H1 (cell line): ENCODE measurements around the gene OR5AC2. TPM values are rescaled to one million over a fixed set of nuclear protein-coding genes. Genes with fewer than 3 reads are reported as not detected.

ENCODE experiments used
- CTCF ChIA-PET: fragments of 300-600 bp; sonication (Branson Sonifier 250); formaldehyde crosslinking; loops from one replicate; lab custom pipeline; 2021; ENCODE audit not compliant: partially characterized antibody; lab: Charles Lee
- POLR2A ChIA-PET: fragments of 300-600 bp; sonication (Branson Sonifier 250); formaldehyde crosslinking; loops from one replicate; lab custom pipeline; 2021; ENCODE audit warnings: inconsistent platforms; ENCODE audit not compliant: partially characterized antibody; lab: Charles Lee
- DNase-seq, 2 experiments: peaks; one replicate each; pipeline versions ENCODE4 v3.0.0 to v3.0.0-alpha.2; 2010 to 2022; ENCODE audit warnings: low spot score in 2 of 2, low read depth in 1 of 2, mixed read lengths in 1 of 2
- FAIRE-seq: peaks from 2 replicates; lab custom pipeline; 2011; peaks lifted over from hg19 to GRCh38; lab: Jason Lieb, UNC
- H2AFZ ChIP-seq: 2 replicates; pipeline ENCODE4 v1.8.1; 2012; ENCODE audit warnings: low read length, inconsistent platforms
- H2AK5ac ChIP-seq: 2 replicates; pipeline ENCODE4 v1.6.1; 2013; ENCODE audit warnings: low read depth, low read length
- H2BK120ac ChIP-seq: replicated peaks from 2 replicates; pipeline ENCODE3; 2013; ENCODE audit warnings: low read depth, low read length, inconsistent platforms
- H2BK12ac ChIP-seq: 2 replicates; pipeline ENCODE4 v1.6.1; 2013; ENCODE audit warnings: low read depth, low read length
- H2BK15ac ChIP-seq: 2 replicates; pipeline ENCODE4 v1.6.1; 2013; ENCODE audit warnings: low read length
- H2BK20ac ChIP-seq: 2 replicates; pipeline ENCODE4 v1.6.1; 2013; ENCODE audit warnings: low read length
- H2BK5ac ChIP-seq: 2 replicates; pipeline ENCODE4 v1.6.1; 2013; ENCODE audit warnings: low read depth, low read length
- H3K14ac ChIP-seq: 2 replicates; pipeline ENCODE4 v1.6.1; 2013; ENCODE audit warnings: inconsistent platforms; ENCODE audit not compliant: insufficient read length
- H3K18ac ChIP-seq: 2 replicates; pipeline ENCODE4 v1.6.1; 2013; ENCODE audit warnings: low read length; ENCODE audit errors: extremely low read depth
- H3K23ac ChIP-seq: 2 replicates; pipeline ENCODE4 v1.6.1; 2013; ENCODE audit warnings: inconsistent platforms; ENCODE audit not compliant: insufficient read length
- H3K23me2 ChIP-seq: 2 replicates; pipeline ENCODE4 v1.6.1; 2013; ENCODE audit warnings: low read depth, low read length
- H3K27ac ChIP-seq: 2 replicates; pipeline ENCODE4 v1.6.1; 2011; ENCODE audit warnings: low read depth, low read length, inconsistent platforms
- H3K27me3 ChIP-seq, 4 experiments: replicated peaks in 1 of 4; 1 replicate in 1 of 4; 2 replicates in 3 of 4; pipeline versions ENCODE4 v1.6.1 to v1.8.1; 2011 to 2013; ENCODE audit warnings: low read length in 3 of 4, mild to moderate bottlenecking in 3 of 4, inconsistent platforms in 2 of 4, mixed read lengths in 2 of 4, moderate library complexity in 1 of 4; ENCODE audit not compliant: control insufficient read depth in 3 of 4, insufficient read depth in 3 of 4; ENCODE audit errors: extremely low read depth in 1 of 4
- H3K36me3 ChIP-seq, 4 experiments: 2 replicates each; pipeline versions ENCODE4 v1.6.1 to v1.8.1; 2011 to 2013; ENCODE audit warnings: mild to moderate bottlenecking in 4 of 4, low read length in 3 of 4, moderate library complexity in 2 of 4, control low read depth in 1 of 4, inconsistent platforms in 1 of 4; ENCODE audit not compliant: insufficient read depth in 4 of 4, control insufficient read depth in 2 of 4
- H3K4ac ChIP-seq: replicated peaks from 2 replicates; pipeline ENCODE3; 2013; ENCODE audit warnings: low read length, low read depth, mixed read lengths, inconsistent platforms; ENCODE audit not compliant: insufficient read length
- H3K4me1 ChIP-seq, 4 experiments: replicated peaks in 1 of 4; 1 replicate in 1 of 4; 2 replicates in 3 of 4; pipeline versions ENCODE4 v1.6.1 to v1.8.1; 2011 to 2013; ENCODE audit warnings: low read length in 3 of 4, inconsistent platforms in 2 of 4, mixed read lengths in 1 of 4; ENCODE audit not compliant: insufficient read depth in 4 of 4, control insufficient read depth in 3 of 4
- H3K4me2 ChIP-seq, 2 experiments: 2 replicates each; pipeline versions ENCODE4 v1.6.1 to v1.8.1; 2011 to 2013; ENCODE audit warnings: low read depth in 2 of 2, low read length in 2 of 2, control low read depth in 1 of 2, inconsistent platforms in 1 of 2, mild to moderate bottlenecking in 1 of 2; ENCODE audit not compliant: insufficient read depth in 1 of 2
- H3K4me3 ChIP-seq, 4 experiments: fragments of 200-600, 300-600 bp in 1 of 4; sonication (generic), shearing (Covaris generic), sonication (Bioruptor Twin) in 1 of 4; 2 replicates each; pipeline versions ENCODE4 v1.5.1 to v1.8.1; 2011 to 2016; ENCODE audit warnings: low read length in 4 of 4, low read depth in 3 of 4, control low read depth in 2 of 4, inconsistent platforms in 2 of 4, mild to moderate bottlenecking in 2 of 4, mixed read lengths in 1 of 4, moderate library complexity in 1 of 4; ENCODE audit not compliant: insufficient read depth in 2 of 4; ENCODE audit errors: extremely low read depth in 1 of 4
- H3K56ac ChIP-seq: replicated peaks from 2 replicates; pipeline ENCODE3; 2013; ENCODE audit warnings: low read depth, mild to moderate bottlenecking, mixed read lengths, low read length, inconsistent platforms; ENCODE audit not compliant: insufficient read length
- H3K79me1 ChIP-seq: 2 replicates; pipeline ENCODE4 v1.6.1; 2013; ENCODE audit warnings: low read depth, low read length, control low read depth
- H3K79me2 ChIP-seq, 2 experiments: 2 replicates each; pipeline versions ENCODE4 v1.6.1 to v1.8.1; 2012 to 2013; ENCODE audit warnings: low read length in 2 of 2, mild to moderate bottlenecking in 2 of 2, inconsistent platforms in 1 of 2; ENCODE audit not compliant: insufficient read depth in 2 of 2, control insufficient read depth in 1 of 2
- H3K9ac ChIP-seq, 4 experiments: replicated peaks in 1 of 4; 1 replicate in 1 of 4; 2 replicates in 3 of 4; pipeline versions ENCODE4 v1.6.1 to v1.8.1; 2011 to 2013; ENCODE audit warnings: low read depth in 3 of 4, low read length in 3 of 4, control low read depth in 2 of 4, mild to moderate bottlenecking in 2 of 4, moderate library complexity in 2 of 4, inconsistent platforms in 1 of 4; ENCODE audit errors: extremely low read depth in 1 of 4
- H3K9me3 ChIP-seq, 2 experiments: 2 replicates each; pipeline versions ENCODE4 v1.6.1 to v1.8.1; 2012 to 2013; ENCODE audit warnings: mild to moderate bottlenecking in 2 of 2, moderate library complexity in 2 of 2, control low read depth in 1 of 2, inconsistent platforms in 1 of 2, low read depth in 1 of 2, low read length in 1 of 2, mixed read lengths in 1 of 2; ENCODE audit not compliant: insufficient read depth in 2 of 2
- H4K20me1 ChIP-seq, 2 experiments: replicated peaks in 1 of 2; 2 replicates each; pipeline versions ENCODE3 to v1.8.1; 2011 to 2013; ENCODE audit warnings: inconsistent platforms in 2 of 2, low read length in 2 of 2, mild to moderate bottlenecking in 1 of 2; ENCODE audit not compliant: insufficient read depth in 2 of 2, control insufficient read depth in 1 of 2
- H4K5ac ChIP-seq: 2 replicates; pipeline ENCODE4 v1.6.1; 2013; ENCODE audit warnings: low read length, low read depth, mixed read lengths, inconsistent platforms; ENCODE audit not compliant: insufficient read length
- H4K8ac ChIP-seq: 2 replicates; pipeline ENCODE4 v1.8.0; 2013; ENCODE audit warnings: mild to moderate bottlenecking, moderate library complexity, low read length, inconsistent platforms; ENCODE audit not compliant: insufficient read depth; ENCODE audit errors: extremely low read depth
- H4K91ac ChIP-seq: replicated peaks from 2 replicates; pipeline ENCODE3; 2013; ENCODE audit warnings: low read length, mixed read lengths, inconsistent platforms; ENCODE audit not compliant: insufficient read length
- EP300 ChIP-seq, 2 experiments: IDR thresholded peaks; 1 replicate in 1 of 2; 2 replicates in 1 of 2; pipeline ENCODE4 v1.6.1; 2011 to 2012; ENCODE audit warnings: low read depth in 2 of 2, low read length in 2 of 2, mild to moderate bottlenecking in 2 of 2, borderline replicate concordance in 1 of 2, inconsistent platforms in 1 of 2, moderate library complexity in 1 of 2
- JUN ChIP-seq: IDR thresholded peaks from 2 replicates; pipeline ENCODE4 v1.6.1; 2011; ENCODE audit warnings: low read depth, mild to moderate bottlenecking, improper control_type of control experiment, low read length
- TAF7 ChIP-seq: optimal IDR thresholded peaks from 2 replicates; pipeline ENCODE3; 2011; ENCODE audit warnings: low read depth, mild to moderate bottlenecking, inconsistent platforms, low read length, moderate library complexity, borderline replicate concordance
- WGBS, 2 experiments: shearing (Covaris generic) in 1 of 2; methylation state at CpG; one replicate each; pipeline versions ENCODE4 v1.1.6 to v1.1.7; 2013 to 2015; ENCODE audit warnings: low lambda C conversion rate in 2 of 2, mixed read lengths in 2 of 2, inconsistent platforms in 1 of 2, low coverage in 1 of 2, missing lambda C conversion rate in 1 of 2; ENCODE audit not compliant: insufficient replicate concordance in 2 of 2, insufficient coverage in 1 of 2, insufficient read length in 1 of 2; ENCODE audit errors: extremely low coverage in 1 of 2, missing lambda C conversion rate in 1 of 2; 5-methylcytosine and 5-hydroxymethylcytosine counted together
- polyA plus RNA-seq, 7 experiments: library from polyadenylated mRNA; depleted of rRNA in 3 of 7; stranded (reverse) in 5 of 7; unstranded in 2 of 7; fragments of >200 nt in 5 of 7; fragments of 200-250 nt in 2 of 7; gene quantifications; 1 replicate in 5 of 7; 2 replicates in 1 of 7; 4 replicates in 1 of 7; pipeline versions ENCODE4 v1.2.1 to v1.2.3, GENCODE V29; 2011 to 2013; ENCODE audit warnings: missing spikeins in 2 of 7, mixed read lengths in 2 of 7
- total RNA-seq: library from RNA; stranded (reverse); fragmentation: NEBNext Ultra II Directional; extraction: Animal tissue kit (Norgen Biotek cat#: 25700); gene quantifications from 2 replicates; pipeline ENCODE4 v1.2.1, GENCODE V29; 2021
- TF ChIP-seq, protein P1 (sequence below): IDR thresholded peaks from 2 replicates; pipeline ENCODE4 v1.6.1; 2011; ENCODE audit warnings: low read length, improper control_type of control experiment
- TF ChIP-seq, protein P2 (sequence below): IDR thresholded peaks from 2 replicates; pipeline ENCODE4 v1.6.1; 2012; ENCODE audit warnings: inconsistent platforms

Gene OR5AC2
- total and polyA plus RNA-seq, 2 of the 8 experiments (the other 6 are each of a cell fraction or from before 2014, with no cell fraction given): not detected

DNA sequence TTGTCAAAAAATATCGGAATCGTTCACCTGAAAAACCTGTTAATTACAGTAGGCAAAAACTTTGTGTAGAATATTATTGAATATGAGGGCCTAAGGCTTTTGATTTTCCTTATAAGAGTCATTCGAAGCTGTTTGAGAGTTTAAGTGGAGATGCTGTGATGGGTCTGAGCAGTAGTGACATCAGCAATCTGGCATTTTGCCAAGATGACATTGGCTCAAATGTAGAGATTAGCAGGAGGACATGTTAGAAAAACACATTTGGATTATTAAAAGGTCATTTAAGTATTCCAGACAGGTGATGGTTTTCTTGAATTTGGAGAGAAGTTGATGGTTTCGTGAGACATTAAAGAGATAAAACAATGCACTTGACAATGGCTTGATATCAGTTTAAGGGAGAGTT is 12.9 kb downstream of the OR5AC2 start:
- H3K14ac ChIP-seq: no peak overlapping the region
- CTCF ChIA-PET: interaction anchor here (0.6 to 1.6 kb wide), 5 partner anchors 10 to 234 kb away, joined by 3 read pairs; no protein-coding TSS in a partner anchor
- FAIRE-seq: no peak
- H3K23me2 ChIP-seq: no peaks in the 10 kb centered on the region
- no peaks in the 10 kb centered on the region for H3K4me1 ChIP-seq
- no peak overlapping the region for H4K91ac ChIP-seq
- H2BK120ac ChIP-seq: no peak overlapping the region
- TF ChIP-seq, protein P1, sequence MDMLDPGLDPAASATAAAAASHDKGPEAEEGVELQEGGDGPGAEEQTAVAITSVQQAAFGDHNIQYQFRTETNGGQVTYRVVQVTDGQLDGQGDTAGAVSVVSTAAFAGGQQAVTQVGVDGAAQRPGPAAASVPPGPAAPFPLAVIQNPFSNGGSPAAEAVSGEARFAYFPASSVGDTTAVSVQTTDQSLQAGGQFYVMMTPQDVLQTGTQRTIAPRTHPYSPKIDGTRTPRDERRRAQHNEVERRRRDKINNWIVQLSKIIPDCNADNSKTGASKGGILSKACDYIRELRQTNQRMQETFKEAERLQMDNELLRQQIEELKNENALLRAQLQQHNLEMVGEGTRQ: no peak
- TF ChIP-seq TAF7: no peak
- no peak for TF ChIP-seq EP300 (IDR thresholded peaks at IDR 0.05; ENCODE audit: borderline replicate concordance in 1 of 2, low read depth in 2 of 2, low read length in 2 of 2)
- TF ChIP-seq, protein P2, sequence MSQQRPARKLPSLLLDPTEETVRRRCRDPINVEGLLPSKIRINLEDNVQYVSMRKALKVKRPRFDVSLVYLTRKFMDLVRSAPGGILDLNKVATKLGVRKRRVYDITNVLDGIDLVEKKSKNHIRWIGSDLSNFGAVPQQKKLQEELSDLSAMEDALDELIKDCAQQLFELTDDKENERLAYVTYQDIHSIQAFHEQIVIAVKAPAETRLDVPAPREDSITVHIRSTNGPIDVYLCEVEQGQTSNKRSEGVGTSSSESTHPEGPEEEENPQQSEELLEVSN: no peak
- no peak for TF ChIP-seq JUN
- H3K36me3 ChIP-seq: no peaks in the 10 kb centered on the region
- H2BK20ac ChIP-seq: no peak overlapping the region
- H3K9me3 ChIP-seq: peaks cover 0 to 3% of the 10 kb centered on the region in 2 experiments; a peak in 1 of 4 replicates
- H2BK15ac ChIP-seq: no peak overlapping the region
- H3K79me2 ChIP-seq: no peaks in the 10 kb centered on the region
- no peak overlapping the region for H3K9ac ChIP-seq
- no peak overlapping the region for H3K56ac ChIP-seq
- H2AFZ ChIP-seq: no peak overlapping the region
- no peak overlapping the region for H3K4me2 ChIP-seq
- no peak overlapping the region for H3K23ac ChIP-seq
- no peak overlapping the region for H2BK5ac ChIP-seq
- no peak overlapping the region for H3K4me3 ChIP-seq
- H4K8ac ChIP-seq: no peak overlapping the region
- WGBS, 2 experiments: 85% methylated on average over 4 of the region's 4 CpGs; no CpG with 5 or more reads in 1 of the 2 experiments
- H4K20me1 ChIP-seq: no peaks in the 10 kb centered on the region
- H2BK12ac ChIP-seq: no peak overlapping the region
- no peak for DNase-seq
- H3K18ac ChIP-seq: no peak overlapping the region
- no peak overlapping the region for H3K4ac ChIP-seq
- H3K27me3 ChIP-seq: no peaks in the 10 kb centered on the region
- no peaks in the 10 kb centered on the region for H3K79me1 ChIP-seq
- H4K5ac ChIP-seq: no peak overlapping the region
- no peak overlapping the region for H3K27ac ChIP-seq
- POLR2A ChIA-PET: no interaction called here
- no peak overlapping the region for H2AK5ac ChIP-seq
